H9 (cell line): ENCODE results near the gene CDH23. TPM values are rescaled to one million over a fixed set of nuclear protein-coding genes. Genes with fewer than 3 reads are reported as not detected.

Source experiments
- DNase-seq: peaks from one replicate; pipeline ENCODE4 v3.0.0-alpha.2; 2017
- H2AFZ ChIP-seq: one replicate; pipeline ENCODE4 v1.6.1; 2013; ENCODE audit warnings: mild to moderate bottlenecking, low read length, control low read depth, moderate library complexity
- H2AK5ac ChIP-seq: 2 replicates; pipeline ENCODE4 v1.6.1; 2013; ENCODE audit warnings: low read length, control low read depth, mixed read lengths; ENCODE audit not compliant: insufficient read length
- H2BK120ac ChIP-seq: one replicate; pipeline ENCODE4 v1.6.1; 2013; ENCODE audit warnings: low read depth, mild to moderate bottlenecking, low read length, control low read depth, inconsistent platforms; ENCODE audit not compliant: poor library complexity, severe bottlenecking
- H2BK12ac ChIP-seq: 2 replicates; pipeline ENCODE4 v1.6.1; 2013; ENCODE audit warnings: low read length, control low read depth, mixed read lengths, low read depth; ENCODE audit not compliant: insufficient read length
- H2BK15ac ChIP-seq: 2 replicates; pipeline ENCODE4 v1.6.1; 2013; ENCODE audit warnings: low read depth, low read length, control low read depth
- H2BK20ac ChIP-seq: one replicate; pipeline ENCODE4 v1.6.1; 2013; ENCODE audit warnings: low read depth, mild to moderate bottlenecking, low read length, control low read depth, inconsistent platforms; ENCODE audit not compliant: poor library complexity, severe bottlenecking
- H2BK5ac ChIP-seq: 2 replicates; pipeline ENCODE4 v1.6.1; 2013; ENCODE audit warnings: low read length, control low read depth, mixed read lengths; ENCODE audit not compliant: insufficient read length
- H3K14ac ChIP-seq: 2 replicates; pipeline ENCODE4 v1.6.1; 2013; ENCODE audit warnings: low read length, control low read depth; ENCODE audit not compliant: insufficient read depth
- H3K18ac ChIP-seq: 2 replicates; pipeline ENCODE4 v1.6.1; 2013; ENCODE audit warnings: low read depth, mild to moderate bottlenecking, mixed read lengths, low read length, control low read depth; ENCODE audit not compliant: insufficient read length
- H3K23ac ChIP-seq: 2 replicates; pipeline ENCODE4 v1.6.1; 2013; ENCODE audit warnings: low read length, control low read depth, mixed read lengths, low read depth; ENCODE audit not compliant: insufficient read length
- H3K23me2 ChIP-seq: 2 replicates; pipeline ENCODE4 v1.6.1; 2013; ENCODE audit warnings: low read depth, mild to moderate bottlenecking, mixed read lengths, low read length, control low read depth; ENCODE audit not compliant: insufficient read length, poor library complexity, severe bottlenecking
- H3K27ac ChIP-seq: 2 replicates; pipeline ENCODE4 v1.5.1; 2013; ENCODE audit warnings: low read length, control low read depth, mixed read lengths, low read depth; ENCODE audit not compliant: insufficient read length
- H3K27me3 ChIP-seq: 2 replicates; pipeline ENCODE4 v1.6.1; 2013; ENCODE audit warnings: low read length, control low read depth, inconsistent platforms; ENCODE audit not compliant: insufficient read depth
- H3K4ac ChIP-seq: 2 replicates; pipeline ENCODE4 v1.6.1; 2013; ENCODE audit warnings: low read depth, mild to moderate bottlenecking, control low read depth, inconsistent platforms, low read length, moderate library complexity
- H3K4me1 ChIP-seq: 2 replicates; pipeline ENCODE4 v1.6.1; 2013; ENCODE audit warnings: low read length, control low read depth, inconsistent platforms; ENCODE audit not compliant: insufficient read depth
- H3K4me2 ChIP-seq: 2 replicates; pipeline ENCODE4 v1.6.1; 2013; ENCODE audit warnings: low read length, control low read depth, mixed read lengths; ENCODE audit not compliant: insufficient read length, insufficient read depth
- H3K56ac ChIP-seq: 2 replicates; pipeline ENCODE4 v1.6.1; 2013; ENCODE audit warnings: low read depth, mild to moderate bottlenecking, mixed read lengths, low read length, control low read depth; ENCODE audit not compliant: insufficient read length
- H3K79me1 ChIP-seq: 2 replicates; pipeline ENCODE4 v1.6.1; 2013; ENCODE audit warnings: low read depth, mild to moderate bottlenecking, moderate library complexity, low read length, control low read depth, inconsistent platforms; ENCODE audit not compliant: insufficient read depth, poor library complexity, severe bottlenecking
- H3K79me2 ChIP-seq: 2 replicates; pipeline ENCODE4 v1.6.1; 2013; ENCODE audit warnings: low read length, control low read depth, inconsistent platforms; ENCODE audit not compliant: insufficient read depth
- H3K9ac ChIP-seq: 2 replicates; pipeline ENCODE4 v1.6.1; 2013; ENCODE audit warnings: low read length, control low read depth, mixed read lengths; ENCODE audit not compliant: insufficient read length; ENCODE audit errors: extremely low read depth
- H3K9me3 ChIP-seq: one replicate; pipeline ENCODE4 v1.6.1; 2013; ENCODE audit warnings: low read depth, low read length, inconsistent platforms; ENCODE audit not compliant: control insufficient read depth
- H3T11ph ChIP-seq: one replicate; pipeline ENCODE4 v1.6.1; 2013; ENCODE audit warnings: mild to moderate bottlenecking, low read length, control low read depth, inconsistent platforms
- H4K20me1 ChIP-seq: one replicate; pipeline ENCODE4 v1.6.1; 2013; ENCODE audit not compliant: control insufficient read depth, insufficient read length, insufficient read depth
- H4K5ac ChIP-seq: 2 replicates; pipeline ENCODE4 v1.6.1; 2013; ENCODE audit warnings: low read depth, mild to moderate bottlenecking, mixed read lengths, low read length, control low read depth; ENCODE audit not compliant: insufficient read length
- H4K8ac ChIP-seq: replicated peaks from 2 replicates; pipeline ENCODE4 v1.6.1; 2013; ENCODE audit warnings: low read length, control low read depth, mixed read lengths, low read depth; ENCODE audit not compliant: insufficient read length
- H4K91ac ChIP-seq: 2 replicates; pipeline ENCODE4 v1.6.1; 2013; ENCODE audit warnings: low read depth, mild to moderate bottlenecking, moderate library complexity, mixed read lengths, low read length, control low read depth; ENCODE audit not compliant: insufficient read length
- H3K27ac Mint-ChIP-seq, 3 experiments: 2 replicates in 2 of 3; 3 replicates in 1 of 3; pipeline ENCODE4 v1.8.0; 2020 to 2021; ENCODE audit warnings: mixed read lengths in 3 of 3, mild to moderate bottlenecking in 1 of 3, moderate library complexity in 1 of 3
- H3K27me3 Mint-ChIP-seq: 2 replicates; pipeline ENCODE4 v1.8.0; 2021; ENCODE audit warnings: low read depth, mild to moderate bottlenecking, moderate library complexity, mixed read lengths
- H3K36me3 Mint-ChIP-seq, 3 experiments: 2 replicates in 2 of 3; 3 replicates in 1 of 3; pipeline ENCODE4 v1.8.0; 2020 to 2021; ENCODE audit warnings: low read depth in 3 of 3, mixed read lengths in 3 of 3; ENCODE audit not compliant: insufficient read depth in 1 of 3
- H3K4me1 Mint-ChIP-seq, 2 experiments: 2 replicates each; pipeline ENCODE4 v1.8.0; 2020; ENCODE audit warnings: mixed read lengths in 2 of 2
- H3K4me3 Mint-ChIP-seq, 2 experiments: 2 replicates in 1 of 2; 3 replicates in 1 of 2; pipeline ENCODE4 v1.8.0; 2020 to 2021; ENCODE audit warnings: mild to moderate bottlenecking in 2 of 2, mixed read lengths in 2 of 2, moderate library complexity in 1 of 2
- H3K9me3 Mint-ChIP-seq, 2 experiments: 2 replicates in 1 of 2; 3 replicates in 1 of 2; pipeline ENCODE4 v1.8.0; 2020; ENCODE audit warnings: mild to moderate bottlenecking in 2 of 2, mixed read lengths in 2 of 2, moderate library complexity in 1 of 2
- WGBS: extraction: QIAGEN DNeasy Blood & Tissue Kit; methylation state at CpG from one replicate; pipeline ENCODE4 v1.1.7; 2013; ENCODE audit warnings: missing lambda C conversion rate, low lambda C conversion rate, mixed read lengths; ENCODE audit not compliant: insufficient read length; ENCODE audit errors: extremely low coverage; 5-methylcytosine and 5-hydroxymethylcytosine counted together
- total RNA-seq: library from RNA; stranded (reverse); gene quantifications from 2 replicates; pipeline ENCODE4 v1.2.1, GENCODE V29; 2021
- TF ChIP-seq, protein P1 (sequence below): fragments of 200-600 bp; sonication (generic); conservative IDR thresholded peaks from 3 replicates; pipeline ENCODE4 v1.8.0; 2021; ENCODE audit warnings: antibody characterized with exemption, mild to moderate bottlenecking

Gene CDH23
- total RNA-seq, 1 experiment from 2014 or later: 2.1 TPM

DNA sequence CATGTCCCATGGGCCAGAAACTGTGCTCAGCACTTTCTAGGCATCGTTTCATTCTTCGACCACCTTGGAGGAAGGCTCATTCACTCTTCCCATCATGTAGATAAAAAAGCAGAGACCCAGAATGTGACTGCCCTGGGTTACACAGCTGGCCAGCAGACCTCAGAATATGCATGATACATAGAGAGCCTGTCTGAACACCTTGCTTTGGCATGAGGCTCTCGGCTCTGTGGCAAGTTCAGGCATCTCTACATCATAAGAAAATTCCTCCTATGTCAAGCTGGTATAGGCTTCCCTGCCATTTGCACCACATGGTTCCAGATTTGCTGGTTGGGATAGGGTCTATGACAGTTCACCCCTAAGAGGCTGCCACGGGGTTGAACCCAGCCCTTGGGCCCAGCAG, 134.1 kb downstream of the CDH23 start:
- Histone ChIP-seq H2BK15ac (no peak overlapping the region), H2BK12ac (no peak overlapping the region), H3K9me3 (no peaks in the 10 kb centered on the region), H4K20me1 (no peaks in the 10 kb centered on the region), H3K14ac (no peak overlapping the region), H3K9ac (no peak overlapping the region), H3K79me1 (no peaks in the 10 kb centered on the region), H3K4ac (no peak overlapping the region), H2BK5ac (no peak overlapping the region), H4K91ac (no peak overlapping the region), H4K5ac (no peak overlapping the region), H3T11ph (no peak overlapping the region), H2AK5ac (no peak overlapping the region), H4K8ac (no peak overlapping the region), H3K79me2 (no peaks in the 10 kb centered on the region), H3K23me2 (no peaks in the 10 kb centered on the region), H3K4me2 (no peak overlapping the region), H3K27ac (no peak overlapping the region), H3K27me3 (no peaks in the 10 kb centered on the region), H2BK120ac (no peak overlapping the region), H3K23ac (no peak overlapping the region), H3K4me1 (no peaks in the 10 kb centered on the region; the same call in 1 of the 2 replicates), H3K56ac (no peak overlapping the region), H3K18ac (no peak overlapping the region), H2BK20ac (no peak overlapping the region), H2AFZ (no peak overlapping the region)
- Mint-ChIP-seq H3K27me3 (peaks cover 4% of the 10 kb centered on the region; the same call in 1 of the 2 replicates), H3K4me3 (no peak overlapping the region), H3K36me3 (no peaks in the 10 kb centered on the region; a peak in 1 of 7 replicates), H3K27ac (no peak overlapping the region; a peak in 1 of 7 replicates), H3K4me1 (peaks cover 19 to 42% of the 10 kb centered on the region in 2 experiments), H3K9me3 (no peaks in the 10 kb centered on the region)
- no peak for DNase-seq
- TF ChIP-seq, protein P1, sequence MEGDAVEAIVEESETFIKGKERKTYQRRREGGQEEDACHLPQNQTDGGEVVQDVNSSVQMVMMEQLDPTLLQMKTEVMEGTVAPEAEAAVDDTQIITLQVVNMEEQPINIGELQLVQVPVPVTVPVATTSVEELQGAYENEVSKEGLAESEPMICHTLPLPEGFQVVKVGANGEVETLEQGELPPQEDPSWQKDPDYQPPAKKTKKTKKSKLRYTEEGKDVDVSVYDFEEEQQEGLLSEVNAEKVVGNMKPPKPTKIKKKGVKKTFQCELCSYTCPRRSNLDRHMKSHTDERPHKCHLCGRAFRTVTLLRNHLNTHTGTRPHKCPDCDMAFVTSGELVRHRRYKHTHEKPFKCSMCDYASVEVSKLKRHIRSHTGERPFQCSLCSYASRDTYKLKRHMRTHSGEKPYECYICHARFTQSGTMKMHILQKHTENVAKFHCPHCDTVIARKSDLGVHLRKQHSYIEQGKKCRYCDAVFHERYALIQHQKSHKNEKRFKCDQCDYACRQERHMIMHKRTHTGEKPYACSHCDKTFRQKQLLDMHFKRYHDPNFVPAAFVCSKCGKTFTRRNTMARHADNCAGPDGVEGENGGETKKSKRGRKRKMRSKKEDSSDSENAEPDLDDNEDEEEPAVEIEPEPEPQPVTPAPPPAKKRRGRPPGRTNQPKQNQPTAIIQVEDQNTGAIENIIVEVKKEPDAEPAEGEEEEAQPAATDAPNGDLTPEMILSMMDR: no peak
- no CpG with 5 or more reads among the region's 4 CpGs for WGBS
